ENCODE data around the gene OARD1.

Gene OARD1

GRCh38 chr6:41056768-41057490 is 15.2 kb downstream of the OARD1 start:
- H3K4me3 ChIP-seq (ENCODE audit: low read length) = no peak overlapping the region
- DNase-seq (ENCODE audit: low read depth) = no peak
- TF ChIP-seq, protein P1, sequence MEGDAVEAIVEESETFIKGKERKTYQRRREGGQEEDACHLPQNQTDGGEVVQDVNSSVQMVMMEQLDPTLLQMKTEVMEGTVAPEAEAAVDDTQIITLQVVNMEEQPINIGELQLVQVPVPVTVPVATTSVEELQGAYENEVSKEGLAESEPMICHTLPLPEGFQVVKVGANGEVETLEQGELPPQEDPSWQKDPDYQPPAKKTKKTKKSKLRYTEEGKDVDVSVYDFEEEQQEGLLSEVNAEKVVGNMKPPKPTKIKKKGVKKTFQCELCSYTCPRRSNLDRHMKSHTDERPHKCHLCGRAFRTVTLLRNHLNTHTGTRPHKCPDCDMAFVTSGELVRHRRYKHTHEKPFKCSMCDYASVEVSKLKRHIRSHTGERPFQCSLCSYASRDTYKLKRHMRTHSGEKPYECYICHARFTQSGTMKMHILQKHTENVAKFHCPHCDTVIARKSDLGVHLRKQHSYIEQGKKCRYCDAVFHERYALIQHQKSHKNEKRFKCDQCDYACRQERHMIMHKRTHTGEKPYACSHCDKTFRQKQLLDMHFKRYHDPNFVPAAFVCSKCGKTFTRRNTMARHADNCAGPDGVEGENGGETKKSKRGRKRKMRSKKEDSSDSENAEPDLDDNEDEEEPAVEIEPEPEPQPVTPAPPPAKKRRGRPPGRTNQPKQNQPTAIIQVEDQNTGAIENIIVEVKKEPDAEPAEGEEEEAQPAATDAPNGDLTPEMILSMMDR (conservative IDR thresholded peaks at IDR 0.05; ENCODE audit: low read length) = no peak

- DNase-seq (ENCODE audit: low read depth) = no peak
- H3K4me3 ChIP-seq (ENCODE audit: low read length) = no peak overlapping the region
- TF ChIP-seq, protein P1 (conservative IDR thresholded peaks at IDR 0.05; ENCODE audit: low read length) = no peak
Observed at GRCh38 chr6:41055149-41055548, 17.0 kb downstream of the OARD1 start.

- H3K4me3 ChIP-seq (ENCODE audit: low read length) = no peak overlapping the region
- TF ChIP-seq, protein P1 (conservative IDR thresholded peaks at IDR 0.05; ENCODE audit: low read length) = no peak
- DNase-seq (ENCODE audit: low read depth) = no peak
Observed at GRCh38 chr6:41054511-41054910, 17.6 kb downstream of the OARD1 start.

DNA sequence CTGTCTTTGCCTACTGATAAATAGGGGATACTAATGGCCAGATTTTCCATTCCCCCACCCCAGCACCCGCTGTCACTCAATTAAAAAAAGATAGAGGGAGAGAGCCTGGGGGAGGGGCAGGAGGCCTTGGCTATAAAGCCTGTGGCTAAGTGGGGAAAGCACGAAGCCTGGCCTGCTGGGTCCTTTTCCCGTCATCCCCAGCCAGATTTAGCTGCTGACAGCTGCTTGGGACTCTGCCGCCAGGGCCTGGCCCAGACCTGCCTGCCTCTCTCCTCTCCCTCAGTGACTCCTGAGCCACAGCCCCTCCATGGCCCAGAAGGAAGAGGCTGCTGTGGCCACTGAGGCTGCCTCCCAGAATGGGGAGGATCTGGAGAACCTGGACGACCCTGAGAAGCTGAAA is 19.1 kb downstream of the OARD1 start, which contains the start of gene APOBEC2:
TSS of gene APOBEC2 (plus strand) at position 162 of the 400 bp plus-strand sequence. CDS start at position 308, 146 bp downstream.
- DNase-seq (ENCODE audit: low read depth) = no peak
- TF ChIP-seq, protein P1 (conservative IDR thresholded peaks at IDR 0.05; ENCODE audit: low read length) = no peak
- no peak within 1 kb of the TSS for H3K4me3 ChIP-seq (ENCODE audit: low read length)

DNA sequence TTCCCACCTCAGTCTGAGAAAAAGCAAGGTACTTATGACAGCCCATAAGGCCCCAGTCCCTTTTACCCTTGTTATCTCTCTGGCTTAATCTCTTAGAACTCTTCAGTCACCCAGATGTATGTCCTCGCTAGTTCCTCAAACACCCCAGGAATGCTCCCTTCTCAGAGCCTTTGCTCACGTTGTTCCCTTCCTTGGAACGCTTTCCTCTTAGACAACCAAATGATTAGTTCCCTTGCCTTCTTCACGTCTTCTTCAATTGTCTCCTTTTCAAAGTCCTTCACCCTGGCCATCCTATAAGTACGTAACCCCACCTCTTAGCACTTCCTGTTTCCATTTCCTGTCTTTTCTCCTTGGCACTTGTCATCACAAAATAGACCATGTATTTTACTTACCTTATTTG is 20.3 kb downstream of the OARD1 start:
- no peak for DNase-seq (ENCODE audit: low read depth)
- H3K4me3 ChIP-seq (ENCODE audit: low read length) = no peak overlapping the region

GRCh38 chr6:41050536-41050935 is 21.6 kb downstream of the OARD1 start:
- no peak overlapping the region for H3K4me3 ChIP-seq (ENCODE audit: low read length)
- TF ChIP-seq, protein P1 (conservative IDR thresholded peaks at IDR 0.05; ENCODE audit: low read length) = no peak
- DNase-seq (ENCODE audit: low read depth) = no peak

More for the DNA sequence above, 20.3 kb downstream of the OARD1 start:
- TF ChIP-seq, protein P1 (conservative IDR thresholded peaks at IDR 0.05; ENCODE audit: low read length) = no peak

DNA sequence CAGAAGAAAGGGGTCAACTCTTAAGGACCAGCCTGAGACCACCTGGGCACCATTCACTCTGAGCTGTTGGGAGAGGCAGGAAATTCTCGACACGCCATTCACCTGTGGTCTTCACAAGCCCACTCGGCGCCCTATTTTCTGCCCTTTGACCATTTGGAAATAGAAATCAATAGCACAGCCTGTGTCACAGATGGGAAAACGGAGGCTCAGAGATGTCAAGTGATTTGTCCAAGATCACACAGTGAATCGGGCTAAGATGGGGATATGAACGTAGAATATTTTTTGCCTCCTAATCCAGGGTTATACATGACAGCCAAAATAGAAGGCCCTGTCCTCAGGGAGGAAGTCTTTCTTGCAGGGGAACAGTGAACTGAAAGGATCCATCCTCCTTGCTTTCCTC is 22.2 kb downstream of the OARD1 start:
- TF ChIP-seq, protein P1 (conservative IDR thresholded peaks at IDR 0.05; ENCODE audit: low read length) = no peak
- DNase-seq (ENCODE audit: low read depth) = no peak
- H3K4me3 ChIP-seq (ENCODE audit: low read length) = no peak overlapping the region
